HepG2 (cell line): ENCODE data around the gene TMF1. TPM values are rescaled to one million over a fixed set of nuclear protein-coding genes. Genes with fewer than 3 reads are reported as not detected.

Source experiments
- AGO1 ChIP-seq: fragments of 200-400 bp; formaldehyde crosslinking; IDR thresholded peaks from 2 replicates; pipeline ENCODE4 v1.6.1; 2017; ENCODE audit warnings: mild to moderate bottlenecking, low read depth, low read length, moderate library complexity; ENCODE audit not compliant: poor library complexity, severe bottlenecking
- AGO2 ChIP-seq: fragments of 200-400 bp; formaldehyde crosslinking; optimal IDR thresholded peaks from 2 replicates; pipeline ENCODE3; 2017; ENCODE audit warnings: mild to moderate bottlenecking, low read depth, low read length, moderate library complexity
- GLMP ChIP-seq: sonication (generic); formaldehyde crosslinking; IDR thresholded peaks from 2 replicates; pipeline ENCODE4 v1.9.0; 2021; ENCODE audit warnings: missing genetic modification reagents, mild to moderate bottlenecking, borderline replicate concordance
- HDAC1 ChIP-seq: sonication (generic); formaldehyde crosslinking; IDR thresholded peaks from 2 replicates; pipeline ENCODE4 v1.5.1; 2020; ENCODE audit warnings: mild to moderate bottlenecking, missing genetic modification reagents
- HOXD1 ChIP-seq: sonication (generic); formaldehyde crosslinking; IDR thresholded peaks from 2 replicates; pipeline ENCODE4 v1.5.0; 2020; ENCODE audit warnings: missing genetic modification reagents
- MAF1 ChIP-seq: sonication (generic); formaldehyde crosslinking; IDR thresholded peaks from 2 replicates; pipeline ENCODE4 v1.5.0; 2020; ENCODE audit warnings: missing genetic modification reagents, borderline replicate concordance
- MAFF ChIP-seq: IDR thresholded peaks from 2 replicates; pipeline ENCODE4 v1.6.1; 2011; ENCODE audit warnings: low read depth, low read length, improper control_type of control experiment
- MXD3 ChIP-seq: IDR thresholded peaks from 2 replicates; pipeline ENCODE4 v1.6.1; 2016; ENCODE audit warnings: mild to moderate bottlenecking, missing biosample characterization, missing genetic modification reagents
- PHF21A ChIP-seq: sonication (generic); formaldehyde crosslinking; IDR thresholded peaks from 2 replicates; pipeline ENCODE4 v1.5.0; 2020; ENCODE audit warnings: mild to moderate bottlenecking, missing genetic modification reagents
- RAD51 ChIP-seq: fragments of 450-650 bp; IDR thresholded peaks from 2 replicates; pipeline ENCODE4 v1.6.1; 2016; ENCODE audit warnings: borderline replicate concordance
- SALL1 ChIP-seq: sonication (generic); formaldehyde crosslinking; IDR thresholded peaks from 2 replicates; pipeline ENCODE4 v1.8.0; 2022; ENCODE audit warnings: mild to moderate bottlenecking, missing genetic modification reagents
- SMAD3 ChIP-seq: sonication (generic); formaldehyde crosslinking; IDR thresholded peaks from 2 replicates; pipeline ENCODE4 v1.4.0; 2020; ENCODE audit warnings: missing genetic modification reagents
- SRF ChIP-seq: IDR thresholded peaks from 2 replicates; pipeline ENCODE4 v1.6.1; 2011; ENCODE audit warnings: mild to moderate bottlenecking, low read depth, low read length, moderate library complexity
- SRSF1 ChIP-seq: fragments of 200-400 bp; formaldehyde crosslinking; optimal IDR thresholded peaks from 2 replicates; pipeline ENCODE3; 2017; ENCODE audit warnings: mild to moderate bottlenecking, low read depth, low read length, moderate library complexity
- SSRP1 ChIP-seq: IDR thresholded peaks from 2 replicates; pipeline ENCODE4 v1.6.1; 2016; ENCODE audit warnings: control low read depth
- SUZ12 ChIP-seq: fragments of 150-350 bp; IDR thresholded peaks from 2 replicates; pipeline ENCODE4 v1.6.1; 2014; ENCODE audit warnings: low read depth, low read length
- WIZ ChIP-seq: sonication (generic); formaldehyde crosslinking; IDR thresholded peaks from 2 replicates; pipeline ENCODE4 v1.5.1; 2020; ENCODE audit warnings: mild to moderate bottlenecking, missing genetic modification reagents
- ZFAT ChIP-seq: sonication (generic); formaldehyde crosslinking; conservative IDR thresholded peaks from 2 replicates; pipeline ENCODE4 v1.8.1; 2023; ENCODE audit warnings: missing genetic modification reagents, inconsistent platforms
- ZFP41 ChIP-seq: sonication (generic); formaldehyde crosslinking; IDR thresholded peaks from 2 replicates; pipeline ENCODE4 v1.4.0; 2020; ENCODE audit warnings: mild to moderate bottlenecking, missing genetic modification reagents, borderline replicate concordance
- ZFP62 ChIP-seq: sonication (generic); formaldehyde crosslinking; IDR thresholded peaks from 2 replicates; pipeline ENCODE4 v1.4.0; 2020; ENCODE audit warnings: missing genetic modification reagents
- ZFYVE20 ChIP-seq: sonication (generic); formaldehyde crosslinking; IDR thresholded peaks from 2 replicates; pipeline ENCODE4 v1.8.0; 2023; ENCODE audit warnings: low read depth, mild to moderate bottlenecking, moderate library complexity, missing genetic modification reagents, borderline replicate concordance
- ZMAT3 ChIP-seq: sonication (generic); formaldehyde crosslinking; conservative IDR thresholded peaks from 2 replicates; pipeline ENCODE4 v1.7.0; 2021; ENCODE audit warnings: missing genetic modification reagents
- ZNF101 ChIP-seq: sonication (generic); formaldehyde crosslinking; IDR thresholded peaks from 2 replicates; pipeline ENCODE4 v1.4.0; 2020; ENCODE audit warnings: mild to moderate bottlenecking, low read depth, missing genetic modification reagents, borderline replicate concordance
- ZNF160 ChIP-seq: sonication (generic); formaldehyde crosslinking; IDR thresholded peaks from 2 replicates; pipeline ENCODE4 v1.8.0; 2022; ENCODE audit warnings: mild to moderate bottlenecking, inconsistent platforms, missing genetic modification reagents
- ZNF18 ChIP-seq: sonication (generic); formaldehyde crosslinking; IDR thresholded peaks from 2 replicates; pipeline ENCODE4 v1.8.0; 2022; ENCODE audit warnings: mild to moderate bottlenecking, missing genetic modification reagents; ENCODE audit not compliant: insufficient replicate concordance
- ZNF605 ChIP-seq: sonication (generic); formaldehyde crosslinking; IDR thresholded peaks from 2 replicates; pipeline ENCODE4 v1.8.0; 2022; ENCODE audit warnings: mild to moderate bottlenecking, missing genetic modification reagents
- ZNF724P ChIP-seq: sonication (generic); formaldehyde crosslinking; IDR thresholded peaks from 2 replicates; pipeline ENCODE4 v1.8.0; 2022; ENCODE audit warnings: missing genetic modification reagents, borderline replicate concordance
- polyA plus RNA-seq, 8 experiments: library from polyadenylated mRNA; depleted of rRNA in 3 of 8; stranded (reverse) in 7 of 8; unstranded in 1 of 8; fragments of >200 nt; fragmentation: Illumina TruSeq in 4 of 8; extraction: Trizol in 4 of 8; gene quantifications; 2 replicates each; pipeline versions ENCODE4 v1.2.1 to v1.2.3, GENCODE V29; 2011 to 2016; ENCODE audit warnings: low read depth in 4 of 8, missing spikeins in 1 of 8, mixed read lengths in 1 of 8; ENCODE audit not compliant: insufficient read depth in 1 of 8
- total RNA-seq, 5 experiments: library from RNA; depleted of rRNA; stranded (reverse); fragments of >200 nt; fragmentation: Illumina TruSeq; extraction: Trizol; gene quantifications; 2 replicates each; pipeline ENCODE4 v1.2.3, GENCODE V29; 2016; ENCODE audit warnings: low read depth in 1 of 5

Gene TMF1
- total and polyA plus RNA-seq, 2 of the 13 experiments (the other 11 are each of a cell fraction or from before 2014, with no cell fraction given), result 12.1 to 38.4 TPM

GRCh38 chr3:69084326-69085167 is 32.4 kb upstream of the TMF1 start, which contains the start of gene ARL6IP5 (continued):
- peak; percentile 23 for TF ChIP-seq ZNF18 (CRISPR knock-in tag)
- no peak for TF ChIP-seq SUZ12
- TF ChIP-seq HDAC1, result peak; percentile 80
- TF ChIP-seq WIZ, result no peak
- no peak for TF ChIP-seq ZFAT
- TF ChIP-seq PHF21A (CRISPR knock-in tag), result 0 out of 2 replicates have a peak, but pooled peaks have one; percentile 44
- no peak for TF ChIP-seq ZNF160
- TF ChIP-seq ZFP62 (CRISPR knock-in tag), result no peak
- no peak; the same call in 1 of the 2 replicates for TF ChIP-seq GLMP
- no peak; the same call in 1 of the 2 replicates for TF ChIP-seq ZNF724P (CRISPR knock-in tag)
- TF ChIP-seq MAF1 (CRISPR knock-in tag), result no peak
- no peak for TF ChIP-seq SSRP1 (CRISPR knock-in tag)
- no peak for TF ChIP-seq ZNF605 (CRISPR knock-in tag)
- TF ChIP-seq AGO2, result no peak
- no peak for TF ChIP-seq AGO1
- TF ChIP-seq SRF, result no peak
- no peak for TF ChIP-seq HOXD1
- peak; percentile 71 for TF ChIP-seq SALL1 (CRISPR knock-in tag)
- TF ChIP-seq MXD3, result no peak
- TF ChIP-seq ZFP41 (CRISPR knock-in tag), result no peak
- no peak for TF ChIP-seq SRSF1
- no peak; the same call in 1 of the 2 replicates for TF ChIP-seq SMAD3 (CRISPR knock-in tag)
- TF ChIP-seq ZNF101 (CRISPR knock-in tag), result no peak
- TF ChIP-seq MAFF, result no peak
- no peak for TF ChIP-seq RAD51
- TF ChIP-seq ZMAT3 (CRISPR knock-in tag), result no peak
- TF ChIP-seq ZFYVE20 (CRISPR knock-in tag), result no peak
